ENCODE results near the gene MPRIP.

MPRIP gene

DNA sequence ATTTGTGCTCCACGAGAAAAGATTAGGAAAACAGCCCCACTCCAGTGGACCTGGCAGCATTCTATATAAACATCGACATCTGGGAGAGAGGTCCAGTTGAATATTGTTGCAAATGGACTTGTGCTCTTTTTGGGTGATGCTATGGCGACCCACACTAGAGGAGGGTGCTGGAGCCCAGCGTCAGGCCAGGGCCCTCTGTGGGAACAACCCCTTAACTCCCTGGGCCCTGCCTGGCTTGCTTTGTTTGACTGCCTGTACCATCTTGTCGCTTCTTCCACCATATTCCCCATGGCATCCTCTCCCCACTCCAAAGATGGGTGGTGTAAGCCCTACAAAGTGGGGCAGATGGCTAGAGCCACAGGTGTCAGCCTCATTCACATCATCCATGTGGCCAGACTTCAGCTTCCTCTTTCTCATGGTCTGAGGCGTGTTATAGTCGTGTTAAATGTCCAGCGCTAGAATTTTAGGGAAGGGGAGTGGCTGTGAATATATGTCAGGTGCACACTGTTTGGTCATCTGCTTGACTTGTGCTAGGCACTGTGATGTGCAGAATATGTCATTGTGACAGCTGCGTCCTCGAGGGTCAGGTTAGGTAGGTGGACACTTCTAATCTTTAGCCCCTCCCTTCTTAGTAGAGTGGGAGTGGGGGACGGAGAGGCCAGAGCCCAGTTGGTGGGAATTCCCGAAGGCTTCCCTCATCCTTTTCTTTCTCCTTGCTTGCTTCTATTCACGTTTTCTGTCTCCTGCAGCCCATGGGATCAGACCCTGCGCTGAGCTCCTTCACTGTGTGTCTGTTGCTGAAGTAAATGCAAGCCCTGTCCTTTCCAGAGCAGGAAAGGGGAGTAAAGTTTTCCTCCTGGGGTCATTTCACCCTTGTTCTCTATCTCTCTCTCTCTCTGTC is 49.8 kb downstream of the MPRIP start:
- no peak for DNase-seq

DNA sequence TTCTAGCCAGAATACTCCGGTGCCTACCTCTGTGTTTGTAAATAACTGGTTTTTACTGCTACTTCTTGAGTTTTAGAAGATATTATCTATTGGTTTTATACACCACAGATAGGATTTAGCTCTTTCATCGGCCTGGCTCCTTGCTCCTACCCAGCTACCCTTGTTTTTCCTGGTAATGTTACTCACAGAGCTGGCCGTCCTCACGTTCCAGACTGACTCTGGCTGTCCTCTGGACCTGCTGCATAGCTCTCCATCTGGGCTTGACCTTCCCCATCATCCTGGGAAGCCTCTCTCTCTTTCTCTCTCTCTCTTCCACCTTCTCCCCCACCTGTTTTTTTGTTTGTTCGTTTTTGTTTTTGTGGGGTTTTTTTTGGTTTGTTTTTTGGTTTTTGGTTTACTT is 51.5 kb downstream of the MPRIP start:
- in situ Hi-C loops (cut with HindIII; ENCODE audit: low pct_ligation_motif_present, low pct_unique_long_range_greater_than_20kb, low sequenced_read_pairs), result no loop called here

More for the DNA sequence above, 49.8 kb downstream of the MPRIP start:
- in situ Hi-C loops (cut with HindIII; ENCODE audit: low pct_ligation_motif_present, low pct_unique_long_range_greater_than_20kb, low sequenced_read_pairs), result no loop called here

DNA sequence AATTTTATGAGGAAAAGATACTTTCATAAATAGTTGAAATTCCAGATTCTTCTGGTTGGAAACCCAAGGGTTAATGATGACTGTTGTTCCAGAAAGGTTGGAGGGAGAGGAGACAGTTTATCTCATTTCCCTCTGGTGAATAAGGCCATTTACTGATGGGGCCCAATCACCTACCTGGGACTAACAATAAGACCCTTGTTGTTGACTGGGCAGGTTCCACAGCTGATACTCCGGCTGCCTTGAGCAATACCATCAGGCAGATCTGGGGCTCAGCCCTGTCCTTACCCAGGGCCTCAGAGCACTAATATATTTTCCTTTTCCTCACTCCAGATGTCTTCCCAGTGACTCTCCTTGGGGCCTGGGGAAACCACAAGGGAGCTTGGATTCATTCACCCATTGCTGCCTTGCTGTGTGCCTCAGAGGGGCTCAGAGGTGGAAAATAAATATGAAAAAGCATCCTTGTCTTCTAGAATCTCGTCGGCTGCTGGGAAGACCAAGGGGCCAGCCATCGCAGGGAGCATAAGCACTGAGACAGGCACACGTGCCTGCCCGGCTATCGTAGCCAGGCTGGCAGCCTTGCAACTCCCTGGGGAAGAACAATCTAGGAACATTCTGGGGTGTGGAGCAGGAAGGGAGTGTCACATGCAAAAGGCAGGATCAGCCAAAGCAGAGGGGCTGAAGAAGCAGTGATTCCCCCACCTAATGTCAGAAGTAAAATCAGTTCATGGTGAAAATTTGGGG is 54.4 kb downstream of the MPRIP start:
- in situ Hi-C loops (cut with HindIII; ENCODE audit: low pct_ligation_motif_present, low pct_unique_long_range_greater_than_20kb, low sequenced_read_pairs), result no loop called here

More for the DNA sequence above, 51.5 kb downstream of the MPRIP start:
- no peak for DNase-seq

DNA sequence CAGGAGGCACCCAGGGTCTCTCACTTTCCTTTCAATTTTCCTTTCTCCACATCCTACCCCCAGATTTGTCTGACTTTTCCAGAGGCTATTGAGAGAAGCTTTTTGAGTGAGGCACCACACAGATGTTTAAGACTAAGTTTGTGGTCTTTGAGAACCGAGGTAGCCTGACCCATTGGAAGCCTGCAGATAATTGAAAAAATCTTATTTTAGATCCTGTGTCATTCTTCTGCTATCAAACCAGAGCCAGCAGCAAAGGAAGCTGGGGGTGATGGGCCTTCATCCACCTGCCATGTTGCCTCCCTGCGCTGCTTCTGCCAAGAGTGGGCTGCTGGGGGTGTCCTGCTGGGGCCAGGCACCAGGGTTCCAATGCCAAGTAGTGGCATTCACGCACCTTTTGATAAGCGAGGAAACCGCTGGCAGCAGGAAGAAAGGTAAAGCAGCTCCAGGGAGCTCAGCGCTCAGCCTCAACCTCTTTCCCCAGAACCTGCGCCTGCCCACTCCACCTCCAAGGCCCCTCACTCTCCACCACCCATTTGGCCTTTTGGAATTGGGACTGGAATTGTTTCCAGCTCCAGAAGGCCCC is 55.6 kb downstream of the MPRIP start:
- no peak for DNase-seq
- in situ Hi-C loops (cut with HindIII; ENCODE audit: low pct_ligation_motif_present, low pct_unique_long_range_greater_than_20kb, low sequenced_read_pairs), result no loop called here

More for the DNA sequence above, 54.4 kb downstream of the MPRIP start:
- DNase-seq, result no peak

DNA sequence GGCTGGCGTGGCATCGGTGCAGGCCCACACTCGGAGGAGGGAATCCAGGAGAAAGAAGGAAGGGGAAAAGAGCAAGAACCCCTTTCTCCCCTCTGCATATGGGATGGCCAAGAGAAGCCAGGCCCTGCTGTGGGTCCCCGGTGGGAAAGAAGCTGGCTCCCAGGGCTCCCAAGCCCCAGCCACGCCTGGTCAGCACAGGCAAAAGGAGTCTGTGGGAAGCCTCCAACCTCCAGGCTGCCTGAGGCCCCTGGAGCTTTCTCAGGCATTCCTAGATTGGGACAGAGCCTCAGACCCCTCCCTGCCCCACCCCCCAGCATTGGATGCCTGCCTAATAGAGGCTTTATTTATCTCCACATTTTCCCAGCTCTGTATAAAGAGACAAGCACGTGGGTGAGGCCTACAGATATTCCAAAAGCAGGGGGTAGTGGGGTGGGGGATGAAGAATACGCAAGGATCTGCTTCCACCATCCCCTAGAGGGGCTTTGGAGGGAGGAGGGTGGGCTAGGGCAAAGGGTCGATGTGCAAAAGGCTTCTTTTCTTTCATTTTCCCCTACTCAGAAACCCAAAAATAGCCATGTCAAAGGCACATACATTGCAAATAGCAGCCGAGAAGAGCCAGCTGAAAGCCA is 56.4 kb downstream of the MPRIP start:
- DNase-seq, result no peak
- in situ Hi-C loops (cut with HindIII; ENCODE audit: low pct_ligation_motif_present, low pct_unique_long_range_greater_than_20kb, low sequenced_read_pairs), result no loop called here

DNA sequence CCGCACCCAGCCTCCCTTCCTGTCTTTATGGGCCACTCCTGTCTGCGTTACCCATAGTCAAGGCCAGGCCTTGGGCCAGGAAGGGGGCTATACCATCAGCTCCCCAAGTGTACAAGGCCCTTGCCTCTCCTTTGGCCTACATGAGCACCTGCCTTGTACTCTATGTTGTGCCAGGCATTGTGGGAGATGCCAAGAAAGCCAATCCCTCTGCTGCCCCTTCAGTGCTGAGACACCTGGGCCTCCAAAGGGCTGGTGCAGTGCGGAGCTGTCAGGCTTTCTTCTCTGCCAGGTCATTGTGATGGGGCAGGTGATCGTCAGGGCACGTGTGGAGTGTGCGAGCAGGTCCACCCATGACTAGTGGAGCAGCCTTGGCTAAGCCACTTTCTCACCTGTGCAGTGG is 59.9 kb downstream of the MPRIP start:
- in situ Hi-C loops (cut with HindIII; ENCODE audit: low pct_ligation_motif_present, low pct_unique_long_range_greater_than_20kb, low sequenced_read_pairs), result no loop called here
- DNase-seq, result no peak

DNA sequence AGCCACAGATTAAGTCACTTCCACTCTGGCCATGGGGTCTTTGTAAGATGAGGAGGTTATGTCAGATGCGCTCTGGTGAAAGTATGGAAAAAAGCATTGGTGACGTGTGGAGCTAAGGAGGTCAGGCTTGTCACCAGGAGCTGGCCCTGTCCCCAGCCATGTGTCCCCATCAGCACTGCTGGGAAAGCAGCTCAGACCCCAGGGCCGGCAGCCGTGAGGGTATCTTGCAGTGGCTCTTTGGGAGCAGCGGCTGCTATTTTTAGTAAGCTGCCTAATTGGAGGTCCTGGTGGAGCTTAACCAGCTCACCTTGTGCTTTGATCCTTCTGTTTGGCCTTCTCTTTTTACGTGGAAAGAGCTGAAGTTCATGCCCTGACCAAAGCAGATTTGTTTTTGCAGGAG is 60.9 kb downstream of the MPRIP start:
- in situ Hi-C loops (cut with HindIII; ENCODE audit: low pct_ligation_motif_present, low pct_unique_long_range_greater_than_20kb, low sequenced_read_pairs), result no loop called here
- DNase-seq, result no peak

DNA sequence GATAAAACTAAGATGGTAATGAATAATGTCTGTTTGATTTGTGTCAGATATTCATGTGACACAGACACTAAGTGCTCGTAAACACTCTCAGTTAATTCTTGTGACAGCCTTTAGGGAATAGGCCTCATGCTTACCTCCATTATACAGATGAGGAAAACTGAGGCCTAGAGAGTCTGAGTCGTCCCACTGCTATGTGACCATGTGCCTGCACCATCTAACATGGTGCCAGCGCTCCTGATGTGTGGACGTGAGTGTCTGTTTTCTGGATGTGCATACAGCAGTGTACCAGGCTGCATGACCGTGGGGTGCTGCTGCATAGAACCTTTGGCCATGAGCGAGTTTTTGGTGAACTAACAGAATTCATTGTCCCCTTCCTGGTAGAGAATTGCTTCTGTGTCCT is 61.8 kb downstream of the MPRIP start:
- DNase-seq, result no peak
- in situ Hi-C loops (cut with HindIII; ENCODE audit: low pct_ligation_motif_present, low pct_unique_long_range_greater_than_20kb, low sequenced_read_pairs), result no loop called here

DNA sequence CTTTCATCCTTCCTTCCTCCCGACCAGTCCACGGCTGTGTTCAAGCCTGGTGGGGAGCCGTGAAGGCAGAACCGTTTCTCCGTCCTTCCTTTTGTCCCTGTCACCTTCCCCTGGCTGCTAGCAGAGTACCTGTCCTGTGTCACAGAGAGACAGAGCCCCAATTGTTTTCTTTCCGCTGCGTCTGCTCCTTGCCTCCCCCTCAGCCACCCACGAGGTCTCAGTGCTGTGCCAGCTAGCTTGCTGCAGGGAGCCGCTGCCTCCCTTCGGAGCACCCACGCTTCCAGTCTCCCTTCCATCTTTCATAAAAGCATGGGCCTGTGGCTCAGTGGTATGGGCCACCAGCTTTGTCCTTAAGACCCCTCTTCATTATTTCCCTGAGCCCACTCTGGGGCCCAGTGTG is 62.2 kb downstream of the MPRIP start:
- no peak for DNase-seq
- in situ Hi-C loops (cut with HindIII; ENCODE audit: low pct_ligation_motif_present, low pct_unique_long_range_greater_than_20kb, low sequenced_read_pairs), result no loop called here

DNA sequence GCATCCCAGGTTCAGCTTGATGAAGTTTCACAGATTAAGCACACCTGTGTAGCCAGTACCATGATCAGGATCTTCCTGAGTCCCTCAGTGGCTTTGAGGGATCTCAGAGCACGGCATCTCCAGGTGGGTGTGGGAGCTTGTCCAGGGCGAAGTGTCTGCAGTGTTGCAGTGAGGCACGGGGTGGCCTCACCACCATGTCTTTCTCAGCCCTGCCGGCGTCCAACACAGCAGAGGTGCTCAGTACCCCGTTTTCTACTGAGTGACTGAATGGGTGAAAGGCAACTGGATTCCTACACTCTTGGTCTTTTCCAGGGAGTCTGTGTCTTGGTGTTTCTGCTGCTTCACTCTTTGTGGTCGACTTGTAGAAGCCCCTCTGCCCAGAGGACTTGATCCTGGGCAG is 63.7 kb downstream of the MPRIP start:
- in situ Hi-C loops (cut with HindIII; ENCODE audit: low pct_ligation_motif_present, low pct_unique_long_range_greater_than_20kb, low sequenced_read_pairs), result no loop called here
- DNase-seq, result no peak

DNA sequence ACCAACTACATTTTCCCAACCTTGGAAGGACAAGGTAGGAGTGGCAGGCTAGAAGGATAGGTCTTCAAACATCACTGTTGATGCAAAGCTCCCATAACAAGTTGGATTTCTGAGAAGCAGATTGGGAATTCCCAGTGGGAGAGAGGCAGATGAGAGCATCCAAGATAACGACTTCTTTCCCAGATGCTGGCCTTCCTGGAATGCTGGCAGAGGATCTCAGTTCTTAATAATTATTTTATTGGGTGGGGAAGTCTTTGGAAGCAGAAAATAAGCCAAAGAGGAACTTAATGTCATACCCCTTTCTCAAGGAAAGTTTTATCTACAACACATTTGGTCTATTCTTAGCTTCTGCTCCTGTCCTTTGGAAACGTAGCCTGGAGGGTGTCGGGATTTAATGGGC is 64.5 kb downstream of the MPRIP start:
- in situ Hi-C loops (cut with HindIII; ENCODE audit: low pct_ligation_motif_present, low pct_unique_long_range_greater_than_20kb, low sequenced_read_pairs), result no loop called here
- no peak for DNase-seq

DNA sequence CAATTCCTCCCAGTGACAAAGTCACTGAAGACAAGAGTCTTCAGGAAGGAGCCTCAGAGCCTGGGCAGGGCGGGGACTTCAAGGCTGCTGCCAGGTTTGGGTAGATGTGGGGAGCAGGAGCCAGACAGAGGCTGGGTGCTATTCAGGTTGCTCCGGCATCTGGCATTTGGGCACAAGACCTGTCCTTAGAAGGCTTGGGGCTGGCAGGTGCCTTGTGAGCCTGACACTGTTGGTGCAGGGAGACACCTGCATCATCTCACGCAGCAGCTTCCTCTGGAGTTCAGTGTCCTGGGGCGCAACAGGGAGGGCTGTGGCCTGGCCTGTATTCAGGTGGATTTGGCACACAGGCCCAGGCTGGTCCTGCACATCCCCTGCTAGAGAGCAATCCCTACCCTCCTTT is 65.0 kb downstream of the MPRIP start:
- in situ Hi-C loops (cut with HindIII; ENCODE audit: low pct_ligation_motif_present, low pct_unique_long_range_greater_than_20kb, low sequenced_read_pairs), result no loop called here
- DNase-seq, result no peak

DNA sequence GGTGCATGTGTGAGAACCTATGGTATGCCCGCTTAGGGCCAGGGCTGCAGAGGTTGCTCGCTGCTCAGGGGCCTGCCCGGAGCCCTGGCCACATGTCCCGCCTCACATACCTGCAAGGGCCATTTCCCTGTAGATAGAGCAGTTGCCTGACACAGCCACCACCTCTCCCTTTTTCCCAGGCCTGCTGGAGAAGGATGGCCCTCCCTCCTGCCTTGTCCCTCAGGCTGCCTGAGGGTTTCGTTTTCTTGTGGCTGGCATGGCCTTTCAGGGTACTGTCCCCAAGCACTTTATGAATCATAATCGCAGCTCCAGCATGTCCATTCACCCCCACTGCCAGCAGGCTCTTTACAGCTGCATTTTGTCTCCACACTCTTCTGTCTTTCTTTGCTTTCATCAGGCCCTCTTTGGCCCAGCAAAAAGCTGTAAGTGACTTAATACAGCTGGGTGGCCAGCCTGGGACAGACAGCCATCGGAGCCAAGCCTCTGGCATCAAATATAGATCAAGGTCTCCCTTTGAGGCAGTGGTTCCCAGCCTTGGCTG is 65.7 kb downstream of the MPRIP start:
- DNase-seq, result no peak
- in situ Hi-C loops (cut with HindIII; ENCODE audit: low pct_ligation_motif_present, low pct_unique_long_range_greater_than_20kb, low sequenced_read_pairs), result no loop called here

DNA sequence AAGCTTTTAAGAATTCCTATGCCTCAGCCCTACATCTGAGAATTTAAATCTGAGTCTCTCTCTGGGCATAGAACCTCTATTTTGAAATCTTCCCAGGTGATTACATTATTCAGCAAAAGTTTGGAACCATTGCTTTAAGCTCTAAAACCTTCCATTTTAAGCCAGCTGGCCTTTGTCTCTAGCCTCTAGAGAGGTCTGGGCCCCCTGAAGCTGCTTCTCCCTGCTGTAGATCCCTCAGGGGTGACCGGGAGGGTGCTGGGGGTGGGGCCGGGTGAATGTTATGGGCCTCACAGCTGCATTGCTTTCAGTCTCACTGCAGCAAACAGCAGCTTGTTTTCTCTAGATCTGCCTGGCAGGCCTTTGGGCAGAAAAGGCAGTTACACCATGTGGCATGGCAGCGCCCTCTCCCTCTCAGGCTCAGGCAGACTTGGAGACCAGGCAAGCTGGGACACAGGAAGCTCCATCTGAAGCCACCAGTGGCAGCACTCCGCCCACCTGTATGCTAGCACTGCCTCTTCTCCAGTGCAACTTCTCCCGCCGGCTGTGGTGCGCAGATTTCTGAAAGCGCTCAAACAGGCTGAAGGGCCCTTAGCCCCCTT is 66.3 kb downstream of the MPRIP start:
- no peak for DNase-seq
- in situ Hi-C loops (cut with HindIII; ENCODE audit: low pct_ligation_motif_present, low pct_unique_long_range_greater_than_20kb, low sequenced_read_pairs), result no loop called here

DNA sequence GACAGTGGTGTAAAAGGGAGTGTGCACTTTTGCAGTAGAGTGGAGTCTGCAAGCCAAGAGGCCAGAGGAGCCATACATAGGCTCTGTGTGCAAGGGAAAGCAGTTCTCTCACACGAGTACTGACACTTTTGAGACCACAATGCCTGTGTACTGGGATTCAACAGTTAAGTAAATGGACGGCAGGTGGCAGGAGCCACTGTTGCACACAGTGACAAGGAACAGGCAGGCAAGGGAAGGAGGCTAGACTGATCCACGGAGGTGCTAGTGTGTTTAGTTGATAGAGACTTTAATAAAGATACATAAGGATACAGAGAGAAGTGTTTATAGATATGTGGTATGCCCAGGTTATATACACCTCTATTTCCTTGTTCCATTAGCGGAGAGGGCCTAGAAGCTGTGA is 67.0 kb downstream of the MPRIP start:
- in situ Hi-C loops (cut with HindIII; ENCODE audit: low pct_ligation_motif_present, low pct_unique_long_range_greater_than_20kb, low sequenced_read_pairs), result no loop called here
- no peak for DNase-seq

DNA sequence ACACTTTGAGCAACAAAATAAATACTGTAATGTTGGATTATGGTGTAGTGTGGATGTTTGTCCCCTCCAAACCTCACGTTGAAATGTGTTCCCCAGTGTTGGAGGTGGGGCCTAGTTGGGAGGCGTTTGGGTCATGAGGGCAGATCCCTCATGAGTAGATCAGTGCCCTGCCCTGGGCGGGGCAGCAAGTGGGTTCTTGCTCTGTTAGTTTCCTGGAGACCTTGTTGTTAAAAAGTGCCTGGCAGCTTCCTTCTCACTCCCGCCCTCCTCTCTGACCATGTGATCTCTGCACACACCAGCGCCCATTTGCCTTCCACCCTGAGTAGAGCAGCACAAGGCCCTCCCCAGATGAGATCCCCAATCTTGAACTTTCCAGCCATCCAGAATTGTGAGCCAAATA is 67.7 kb downstream of the MPRIP start:
- no peak for DNase-seq
- in situ Hi-C loops (cut with HindIII; ENCODE audit: low pct_ligation_motif_present, low pct_unique_long_range_greater_than_20kb, low sequenced_read_pairs), result no loop called here

DNA sequence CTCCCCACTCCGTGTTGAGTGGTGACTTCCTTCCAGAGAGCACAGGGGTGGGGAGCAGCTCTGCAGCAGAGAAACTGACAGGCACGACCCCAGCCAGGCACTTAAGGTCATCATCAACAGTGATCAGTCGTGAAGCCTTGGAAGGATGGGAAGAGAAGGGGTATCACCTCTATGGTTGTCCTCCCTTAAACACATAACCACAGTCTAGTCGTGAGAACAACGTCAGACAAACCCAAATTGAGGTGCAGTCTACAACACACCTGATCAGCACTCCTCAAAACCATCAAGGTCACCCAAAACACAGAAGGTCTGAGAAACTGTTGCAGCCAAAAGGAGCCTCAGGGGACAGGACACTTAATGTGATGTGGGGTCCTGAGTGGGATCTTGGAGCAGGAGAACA is 68.3 kb downstream of the MPRIP start:
- DNase-seq, result no peak
- in situ Hi-C loops (cut with HindIII; ENCODE audit: low pct_ligation_motif_present, low pct_unique_long_range_greater_than_20kb, low sequenced_read_pairs), result no loop called here

Data from ACHN (cell line).